MM.1S (cell line): ENCODE data around the gene FRAT2.

Experiments used
- CTCF ChIP-seq: fragments of 300-600 bp; sonication (generic); IDR thresholded peaks from 2 replicates; pipeline ENCODE4 v1.5.1; 2016; ENCODE audit warnings: antibody characterized with exemption, low read length, mixed read lengths
- EZH2 ChIP-seq: fragments of 300-600 bp; sonication (generic); optimal IDR thresholded peaks from 2 replicates; pipeline ENCODE3; 2017; ENCODE audit warnings: low read depth, mild to moderate bottlenecking, antibody characterized with exemption, low read length, mixed read lengths
- EZH2phosphoT487 ChIP-seq: fragments of 300-600 bp; sonication (generic); IDR thresholded peaks from 2 replicates; pipeline ENCODE4 v1.6.1; 2018; ENCODE audit warnings: antibody characterized with exemption, low read length

- TF ChIP-seq CTCF = no peak
- TF ChIP-seq EZH2phosphoT487 = no peak
- TF ChIP-seq EZH2 = no peak
Measured at GRCh38 chr10:97328646-97329453, 5.7 kb downstream of the FRAT2 start.
